Measurements from ENCODE around the gene RUVBL1.

DNA sequence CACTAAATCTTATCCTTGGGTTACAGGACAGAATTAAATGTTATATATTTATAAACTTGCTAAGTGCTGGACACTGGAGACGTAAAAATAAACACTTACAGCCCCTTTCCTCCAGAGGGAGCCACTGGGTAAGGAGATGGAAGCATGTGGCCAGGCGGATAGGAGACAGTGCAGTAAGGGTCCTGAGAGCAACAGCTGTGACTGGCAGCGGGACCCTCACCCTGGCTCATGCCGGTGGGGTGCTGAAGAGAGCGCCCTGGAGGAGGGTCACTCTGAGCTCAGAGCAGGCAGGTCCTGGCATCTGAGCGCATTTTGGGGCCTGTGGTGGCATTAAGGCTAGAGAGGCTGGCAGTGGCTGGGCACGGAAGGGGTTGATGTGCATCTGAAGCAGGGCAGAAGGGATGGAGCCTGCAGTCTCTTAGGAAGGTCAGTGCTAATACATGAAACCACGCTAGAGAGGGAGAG, 55.4 kb downstream of the RUVBL1 start:
- TF ChIP-seq CTCF (IDR thresholded peaks at IDR 0.05; ENCODE audit: low read depth, low read length) = peak; percentile 56
- TF ChIP-seq EZH2phosphoT487 (IDR thresholded peaks at IDR 0.05; ENCODE audit: low read depth) = no peak
